ENCODE measurements around the gene PTPRZ1.

DNA sequence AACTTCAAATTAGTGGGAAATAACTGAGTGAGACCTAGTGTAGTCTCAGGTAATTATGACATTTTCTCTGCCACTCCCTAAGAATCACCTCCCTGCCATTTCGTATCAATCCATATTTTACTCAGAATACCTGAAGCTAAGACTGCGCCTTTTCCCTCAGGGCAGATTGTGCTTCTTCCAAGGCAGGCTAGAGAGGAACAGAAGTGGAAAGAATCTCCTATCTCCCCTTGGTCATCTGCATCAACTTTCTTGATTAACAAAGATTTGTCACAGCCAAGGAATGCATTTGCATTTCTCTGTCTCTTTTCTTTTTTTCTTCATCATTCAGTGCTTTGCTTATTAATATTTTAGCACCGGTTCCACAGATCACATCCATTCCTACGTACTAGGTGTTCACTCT, 119.1 kb downstream of the PTPRZ1 start:
- TF ChIP-seq, protein P1, sequence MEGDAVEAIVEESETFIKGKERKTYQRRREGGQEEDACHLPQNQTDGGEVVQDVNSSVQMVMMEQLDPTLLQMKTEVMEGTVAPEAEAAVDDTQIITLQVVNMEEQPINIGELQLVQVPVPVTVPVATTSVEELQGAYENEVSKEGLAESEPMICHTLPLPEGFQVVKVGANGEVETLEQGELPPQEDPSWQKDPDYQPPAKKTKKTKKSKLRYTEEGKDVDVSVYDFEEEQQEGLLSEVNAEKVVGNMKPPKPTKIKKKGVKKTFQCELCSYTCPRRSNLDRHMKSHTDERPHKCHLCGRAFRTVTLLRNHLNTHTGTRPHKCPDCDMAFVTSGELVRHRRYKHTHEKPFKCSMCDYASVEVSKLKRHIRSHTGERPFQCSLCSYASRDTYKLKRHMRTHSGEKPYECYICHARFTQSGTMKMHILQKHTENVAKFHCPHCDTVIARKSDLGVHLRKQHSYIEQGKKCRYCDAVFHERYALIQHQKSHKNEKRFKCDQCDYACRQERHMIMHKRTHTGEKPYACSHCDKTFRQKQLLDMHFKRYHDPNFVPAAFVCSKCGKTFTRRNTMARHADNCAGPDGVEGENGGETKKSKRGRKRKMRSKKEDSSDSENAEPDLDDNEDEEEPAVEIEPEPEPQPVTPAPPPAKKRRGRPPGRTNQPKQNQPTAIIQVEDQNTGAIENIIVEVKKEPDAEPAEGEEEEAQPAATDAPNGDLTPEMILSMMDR (tag by site-specific recombination; IDR thresholded peaks at IDR 0.05) = no peak
- TF ChIP-seq OVOL3 (tag by site-specific recombination; IDR thresholded peaks at IDR 0.05) (no peak), ZNF114 (tag by site-specific recombination; IDR thresholded peaks at IDR 0.05) (no peak), SALL2 (tag by site-specific recombination; IDR thresholded peaks at IDR 0.05; ENCODE audit: borderline replicate concordance) (no peak), ZNF707 (tag by site-specific recombination; IDR thresholded peaks at IDR 0.05) (no peak), ZNF23 (tag by site-specific recombination; IDR thresholded peaks at IDR 0.05; ENCODE audit: borderline replicate concordance) (no peak), ZNF366 (tag by site-specific recombination; conservative IDR thresholded peaks at IDR 0.05) (no peak), KLF10 (tag by site-specific recombination; IDR thresholded peaks at IDR 0.05) (no peak), ZNF433 (tag by site-specific recombination; IDR thresholded peaks at IDR 0.05; ENCODE audit: low read depth) (no peak)
- TF ChIP-seq, protein P2, sequence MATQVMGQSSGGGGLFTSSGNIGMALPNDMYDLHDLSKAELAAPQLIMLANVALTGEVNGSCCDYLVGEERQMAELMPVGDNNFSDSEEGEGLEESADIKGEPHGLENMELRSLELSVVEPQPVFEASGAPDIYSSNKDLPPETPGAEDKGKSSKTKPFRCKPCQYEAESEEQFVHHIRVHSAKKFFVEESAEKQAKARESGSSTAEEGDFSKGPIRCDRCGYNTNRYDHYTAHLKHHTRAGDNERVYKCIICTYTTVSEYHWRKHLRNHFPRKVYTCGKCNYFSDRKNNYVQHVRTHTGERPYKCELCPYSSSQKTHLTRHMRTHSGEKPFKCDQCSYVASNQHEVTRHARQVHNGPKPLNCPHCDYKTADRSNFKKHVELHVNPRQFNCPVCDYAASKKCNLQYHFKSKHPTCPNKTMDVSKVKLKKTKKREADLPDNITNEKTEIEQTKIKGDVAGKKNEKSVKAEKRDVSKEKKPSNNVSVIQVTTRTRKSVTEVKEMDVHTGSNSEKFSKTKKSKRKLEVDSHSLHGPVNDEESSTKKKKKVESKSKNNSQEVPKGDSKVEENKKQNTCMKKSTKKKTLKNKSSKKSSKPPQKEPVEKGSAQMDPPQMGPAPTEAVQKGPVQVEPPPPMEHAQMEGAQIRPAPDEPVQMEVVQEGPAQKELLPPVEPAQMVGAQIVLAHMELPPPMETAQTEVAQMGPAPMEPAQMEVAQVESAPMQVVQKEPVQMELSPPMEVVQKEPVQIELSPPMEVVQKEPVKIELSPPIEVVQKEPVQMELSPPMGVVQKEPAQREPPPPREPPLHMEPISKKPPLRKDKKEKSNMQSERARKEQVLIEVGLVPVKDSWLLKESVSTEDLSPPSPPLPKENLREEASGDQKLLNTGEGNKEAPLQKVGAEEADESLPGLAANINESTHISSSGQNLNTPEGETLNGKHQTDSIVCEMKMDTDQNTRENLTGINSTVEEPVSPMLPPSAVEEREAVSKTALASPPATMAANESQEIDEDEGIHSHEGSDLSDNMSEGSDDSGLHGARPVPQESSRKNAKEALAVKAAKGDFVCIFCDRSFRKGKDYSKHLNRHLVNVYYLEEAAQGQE (tag by site-specific recombination; IDR thresholded peaks at IDR 0.05) = no peak
